HG03457 (cell line): ENCODE measurements around the gene DVL2.

Experiments
- ATAC-seq: cut with Tn5 transposase; IDR thresholded peaks from one replicate; pipeline ENCODE4 v1.9.1; 2021; ENCODE audit warnings: moderate number of reproducible peaks; ENCODE audit not compliant: unreplicated experiment

The DVL2 gene

DNA sequence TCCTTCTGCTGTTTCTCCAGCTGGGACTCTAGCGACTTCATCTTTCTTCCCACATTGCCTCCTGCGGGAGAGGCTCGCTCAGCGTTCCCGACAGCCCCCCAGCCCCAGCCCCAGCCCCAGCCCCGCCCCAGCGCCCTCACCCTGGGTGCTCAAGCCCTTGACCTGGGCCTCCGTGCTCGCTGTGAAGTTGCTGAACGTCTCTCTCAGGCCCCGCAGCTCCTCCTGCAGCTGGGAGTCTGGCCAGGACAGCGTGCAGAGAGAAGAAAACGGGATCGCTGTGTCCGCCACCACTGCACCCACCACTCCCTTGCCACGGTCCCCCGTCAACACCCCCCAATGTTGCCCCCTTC, 57.5 kb downstream of the DVL2 start:
- no peak for ATAC-seq

GRCh38 chr17:7176107-7176840, 58.0 kb downstream of the DVL2 start:
- no peak for ATAC-seq
